C4-2B (cell line): ENCODE results near the gene RHBG.
"Not testable (repeated sequence)": the region's sequence is repeated elsewhere in the genome, so short reads cannot be mapped to it uniquely, and the experiment has no call there.

ENCODE experiments used
- CTCF ChIP-seq: fragments of 450-650 bp; conservative IDR thresholded peaks from 2 replicates; pipeline ENCODE4 v1.5.1; 2017; ENCODE audit warnings: mild to moderate bottlenecking
- ZFX ChIP-seq: fragments of 450-650 bp; IDR thresholded peaks from 2 replicates; pipeline ENCODE4 v1.6.1; 2017

- not testable (repeated sequence) for TF ChIP-seq CTCF, ZFX
Measured at GRCh38 chr1:156323179-156323578, 45.8 kb upstream of the RHBG start.
